Measurements from ENCODE around the gene CD96.

DNA sequence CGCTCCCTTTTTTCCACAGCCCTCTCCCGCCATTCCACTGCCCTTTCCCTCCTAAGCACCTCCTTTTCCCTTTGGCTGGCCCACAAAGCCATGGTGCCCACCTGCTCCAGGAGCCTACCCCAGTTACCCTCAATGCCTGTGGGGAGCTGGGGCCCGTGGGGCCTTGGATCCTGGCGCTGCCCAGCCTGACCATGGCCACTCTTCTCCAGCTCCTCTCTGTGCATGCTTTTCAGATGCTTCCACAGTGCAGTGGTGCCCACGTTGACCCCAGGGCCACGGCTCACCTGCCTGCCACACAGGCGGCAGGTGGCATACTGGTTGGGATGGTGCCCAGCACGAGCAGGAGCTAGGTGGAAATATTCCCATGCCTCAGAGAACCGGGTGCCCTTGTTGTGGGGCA, 51.7 kb downstream of the CD96 start:
- TF ChIP-seq, protein P1, sequence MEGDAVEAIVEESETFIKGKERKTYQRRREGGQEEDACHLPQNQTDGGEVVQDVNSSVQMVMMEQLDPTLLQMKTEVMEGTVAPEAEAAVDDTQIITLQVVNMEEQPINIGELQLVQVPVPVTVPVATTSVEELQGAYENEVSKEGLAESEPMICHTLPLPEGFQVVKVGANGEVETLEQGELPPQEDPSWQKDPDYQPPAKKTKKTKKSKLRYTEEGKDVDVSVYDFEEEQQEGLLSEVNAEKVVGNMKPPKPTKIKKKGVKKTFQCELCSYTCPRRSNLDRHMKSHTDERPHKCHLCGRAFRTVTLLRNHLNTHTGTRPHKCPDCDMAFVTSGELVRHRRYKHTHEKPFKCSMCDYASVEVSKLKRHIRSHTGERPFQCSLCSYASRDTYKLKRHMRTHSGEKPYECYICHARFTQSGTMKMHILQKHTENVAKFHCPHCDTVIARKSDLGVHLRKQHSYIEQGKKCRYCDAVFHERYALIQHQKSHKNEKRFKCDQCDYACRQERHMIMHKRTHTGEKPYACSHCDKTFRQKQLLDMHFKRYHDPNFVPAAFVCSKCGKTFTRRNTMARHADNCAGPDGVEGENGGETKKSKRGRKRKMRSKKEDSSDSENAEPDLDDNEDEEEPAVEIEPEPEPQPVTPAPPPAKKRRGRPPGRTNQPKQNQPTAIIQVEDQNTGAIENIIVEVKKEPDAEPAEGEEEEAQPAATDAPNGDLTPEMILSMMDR (conservative IDR thresholded peaks at IDR 0.05; ENCODE audit: low read depth in 2 of 2): no peak
- TF ChIP-seq ZNF331 (CRISPR knock-in tag; IDR thresholded peaks at IDR 0.05; ENCODE audit: low read depth) (no peak), EZH2 (IDR thresholded peaks at IDR 0.05; ENCODE audit: low read depth, unreplicated experiment) (no peak), POLR2AphosphoS5 (IDR thresholded peaks at IDR 0.05; ENCODE audit: low read depth) (no peak), EZH2phosphoT487 (IDR thresholded peaks at IDR 0.05; ENCODE audit: unreplicated experiment) (no peak), CREB1 (CRISPR knock-in tag; IDR thresholded peaks at IDR 0.05; ENCODE audit: low read depth) (no peak), JUNB (IDR thresholded peaks at IDR 0.05; ENCODE audit: unreplicated experiment) (no peak), ZNF114 (CRISPR knock-in tag; IDR thresholded peaks at IDR 0.05) (no peak), NANOG (IDR thresholded peaks at IDR 0.05; ENCODE audit: borderline replicate concordance) (no peak), STAT1 (IDR thresholded peaks at IDR 0.05; ENCODE audit: unreplicated experiment) (no peak)
- TF ChIP-seq, protein P2, sequence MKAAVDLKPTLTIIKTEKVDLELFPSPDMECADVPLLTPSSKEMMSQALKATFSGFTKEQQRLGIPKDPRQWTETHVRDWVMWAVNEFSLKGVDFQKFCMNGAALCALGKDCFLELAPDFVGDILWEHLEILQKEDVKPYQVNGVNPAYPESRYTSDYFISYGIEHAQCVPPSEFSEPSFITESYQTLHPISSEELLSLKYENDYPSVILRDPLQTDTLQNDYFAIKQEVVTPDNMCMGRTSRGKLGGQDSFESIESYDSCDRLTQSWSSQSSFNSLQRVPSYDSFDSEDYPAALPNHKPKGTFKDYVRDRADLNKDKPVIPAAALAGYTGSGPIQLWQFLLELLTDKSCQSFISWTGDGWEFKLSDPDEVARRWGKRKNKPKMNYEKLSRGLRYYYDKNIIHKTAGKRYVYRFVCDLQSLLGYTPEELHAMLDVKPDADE (IDR thresholded peaks at IDR 0.05): no peak
- TF ChIP-seq, protein P3, sequence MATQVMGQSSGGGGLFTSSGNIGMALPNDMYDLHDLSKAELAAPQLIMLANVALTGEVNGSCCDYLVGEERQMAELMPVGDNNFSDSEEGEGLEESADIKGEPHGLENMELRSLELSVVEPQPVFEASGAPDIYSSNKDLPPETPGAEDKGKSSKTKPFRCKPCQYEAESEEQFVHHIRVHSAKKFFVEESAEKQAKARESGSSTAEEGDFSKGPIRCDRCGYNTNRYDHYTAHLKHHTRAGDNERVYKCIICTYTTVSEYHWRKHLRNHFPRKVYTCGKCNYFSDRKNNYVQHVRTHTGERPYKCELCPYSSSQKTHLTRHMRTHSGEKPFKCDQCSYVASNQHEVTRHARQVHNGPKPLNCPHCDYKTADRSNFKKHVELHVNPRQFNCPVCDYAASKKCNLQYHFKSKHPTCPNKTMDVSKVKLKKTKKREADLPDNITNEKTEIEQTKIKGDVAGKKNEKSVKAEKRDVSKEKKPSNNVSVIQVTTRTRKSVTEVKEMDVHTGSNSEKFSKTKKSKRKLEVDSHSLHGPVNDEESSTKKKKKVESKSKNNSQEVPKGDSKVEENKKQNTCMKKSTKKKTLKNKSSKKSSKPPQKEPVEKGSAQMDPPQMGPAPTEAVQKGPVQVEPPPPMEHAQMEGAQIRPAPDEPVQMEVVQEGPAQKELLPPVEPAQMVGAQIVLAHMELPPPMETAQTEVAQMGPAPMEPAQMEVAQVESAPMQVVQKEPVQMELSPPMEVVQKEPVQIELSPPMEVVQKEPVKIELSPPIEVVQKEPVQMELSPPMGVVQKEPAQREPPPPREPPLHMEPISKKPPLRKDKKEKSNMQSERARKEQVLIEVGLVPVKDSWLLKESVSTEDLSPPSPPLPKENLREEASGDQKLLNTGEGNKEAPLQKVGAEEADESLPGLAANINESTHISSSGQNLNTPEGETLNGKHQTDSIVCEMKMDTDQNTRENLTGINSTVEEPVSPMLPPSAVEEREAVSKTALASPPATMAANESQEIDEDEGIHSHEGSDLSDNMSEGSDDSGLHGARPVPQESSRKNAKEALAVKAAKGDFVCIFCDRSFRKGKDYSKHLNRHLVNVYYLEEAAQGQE (IDR thresholded peaks at IDR 0.05; ENCODE audit: unreplicated experiment): no peak
- TF ChIP-seq, protein P4, sequence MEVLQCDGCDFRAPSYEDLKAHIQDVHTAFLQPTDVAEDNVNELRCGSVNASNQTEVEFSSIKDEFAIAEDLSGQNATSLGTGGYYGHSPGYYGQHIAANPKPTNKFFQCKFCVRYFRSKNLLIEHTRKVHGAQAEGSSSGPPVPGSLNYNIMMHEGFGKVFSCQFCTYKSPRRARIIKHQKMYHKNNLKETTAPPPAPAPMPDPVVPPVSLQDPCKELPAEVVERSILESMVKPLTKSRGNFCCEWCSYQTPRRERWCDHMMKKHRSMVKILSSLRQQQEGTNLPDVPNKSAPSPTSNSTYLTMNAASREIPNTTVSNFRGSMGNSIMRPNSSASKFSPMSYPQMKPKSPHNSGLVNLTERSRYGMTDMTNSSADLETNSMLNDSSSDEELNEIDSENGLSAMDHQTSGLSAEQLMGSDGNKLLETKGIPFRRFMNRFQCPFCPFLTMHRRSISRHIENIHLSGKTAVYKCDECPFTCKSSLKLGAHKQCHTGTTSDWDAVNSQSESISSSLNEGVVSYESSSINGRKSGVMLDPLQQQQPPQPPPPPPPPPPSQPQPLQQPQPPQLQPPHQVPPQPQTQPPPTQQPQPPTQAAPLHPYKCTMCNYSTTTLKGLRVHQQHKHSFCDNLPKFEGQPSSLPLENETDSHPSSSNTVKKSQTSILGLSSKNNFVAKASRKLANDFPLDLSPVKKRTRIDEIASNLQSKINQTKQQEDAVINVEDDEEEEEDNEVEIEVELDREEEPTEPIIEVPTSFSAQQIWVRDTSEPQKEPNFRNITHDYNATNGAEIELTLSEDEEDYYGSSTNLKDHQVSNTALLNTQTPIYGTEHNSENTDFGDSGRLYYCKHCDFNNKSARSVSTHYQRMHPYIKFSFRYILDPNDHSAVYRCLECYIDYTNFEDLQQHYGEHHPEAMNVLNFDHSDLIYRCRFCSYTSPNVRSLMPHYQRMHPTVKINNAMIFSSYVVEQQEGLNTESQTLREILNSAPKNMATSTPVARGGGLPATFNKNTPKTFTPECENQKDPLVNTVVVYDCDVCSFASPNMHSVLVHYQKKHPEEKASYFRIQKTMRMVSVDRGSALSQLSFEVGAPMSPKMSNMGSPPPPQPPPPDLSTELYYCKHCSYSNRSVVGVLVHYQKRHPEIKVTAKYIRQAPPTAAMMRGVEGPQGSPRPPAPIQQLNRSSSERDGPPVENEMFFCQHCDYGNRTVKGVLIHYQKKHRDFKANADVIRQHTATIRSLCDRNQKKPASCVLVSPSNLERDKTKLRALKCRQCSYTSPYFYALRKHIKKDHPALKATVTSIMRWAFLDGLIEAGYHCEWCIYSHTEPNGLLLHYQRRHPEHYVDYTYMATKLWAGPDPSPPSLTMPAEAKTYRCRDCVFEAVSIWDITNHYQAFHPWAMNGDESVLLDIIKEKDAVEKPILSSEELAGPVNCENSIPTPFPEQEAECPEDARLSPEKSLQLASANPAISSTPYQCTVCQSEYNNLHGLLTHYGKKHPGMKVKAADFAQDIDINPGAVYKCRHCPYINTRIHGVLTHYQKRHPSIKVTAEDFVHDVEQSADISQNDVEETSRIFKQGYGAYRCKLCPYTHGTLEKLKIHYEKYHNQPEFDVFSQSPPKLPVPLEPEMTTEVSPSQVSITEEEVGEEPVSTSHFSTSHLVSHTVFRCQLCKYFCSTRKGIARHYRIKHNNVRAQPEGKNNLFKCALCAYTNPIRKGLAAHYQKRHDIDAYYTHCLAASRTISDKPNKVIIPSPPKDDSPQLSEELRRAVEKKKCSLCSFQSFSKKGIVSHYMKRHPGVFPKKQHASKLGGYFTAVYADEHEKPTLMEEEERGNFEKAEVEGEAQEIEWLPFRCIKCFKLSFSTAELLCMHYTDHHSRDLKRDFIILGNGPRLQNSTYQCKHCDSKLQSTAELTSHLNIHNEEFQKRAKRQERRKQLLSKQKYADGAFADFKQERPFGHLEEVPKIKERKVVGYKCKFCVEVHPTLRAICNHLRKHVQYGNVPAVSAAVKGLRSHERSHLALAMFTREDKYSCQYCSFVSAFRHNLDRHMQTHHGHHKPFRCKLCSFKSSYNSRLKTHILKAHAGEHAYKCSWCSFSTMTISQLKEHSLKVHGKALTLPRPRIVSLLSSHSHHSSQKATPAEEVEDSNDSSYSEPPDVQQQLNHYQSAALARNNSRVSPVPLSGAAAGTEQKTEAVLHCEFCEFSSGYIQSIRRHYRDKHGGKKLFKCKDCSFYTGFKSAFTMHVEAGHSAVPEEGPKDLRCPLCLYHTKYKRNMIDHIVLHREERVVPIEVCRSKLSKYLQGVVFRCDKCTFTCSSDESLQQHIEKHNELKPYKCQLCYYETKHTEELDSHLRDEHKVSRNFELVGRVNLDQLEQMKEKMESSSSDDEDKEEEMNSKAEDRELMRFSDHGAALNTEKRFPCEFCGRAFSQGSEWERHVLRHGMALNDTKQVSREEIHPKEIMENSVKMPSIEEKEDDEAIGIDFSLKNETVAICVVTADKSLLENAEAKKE (CRISPR knock-in tag; IDR thresholded peaks at IDR 0.05): no peak

Measured in GM23338 (cell line).